Neural progenitor cell (in vitro differentiated cells): Measurements from ENCODE around the gene FAM227A. TPM values are rescaled to one million over a fixed set of nuclear protein-coding genes. Genes with fewer than 3 reads are reported as not detected.

Source experiments
- DNase-seq: peaks from one replicate; pipeline ENCODE4 v3.0.0-alpha.2; 2016; ENCODE audit warnings: low spot score
- H2AFZ ChIP-seq: fragments of 200-600 bp; sonication (generic); replicated peaks from 2 replicates; pipeline ENCODE4 v1.6.1; 2016; ENCODE audit warnings: antibody characterized with exemption
- H3F3A ChIP-seq: fragments of 200-600 bp; sonication (generic); 2 replicates; pipeline ENCODE4 v1.6.1; 2016; ENCODE audit warnings: antibody characterized with exemption, low read depth
- H3K27ac ChIP-seq: fragments of 200-600 bp; sonication (generic); 2 replicates; pipeline ENCODE4 v1.5.1; 2016; ENCODE audit warnings: mild to moderate bottlenecking
- H3K27me3 ChIP-seq: fragments of 200-600 bp; sonication (generic); 2 replicates; pipeline ENCODE4 v1.6.1; 2016; ENCODE audit warnings: mild to moderate bottlenecking, moderate library complexity
- H3K36me3 ChIP-seq: fragments of 200-600 bp; sonication (generic); 2 replicates; pipeline ENCODE4 v1.5.1; 2016
- H3K4me1 ChIP-seq: fragments of 200-600 bp; sonication (generic); 2 replicates; pipeline ENCODE4 v1.6.1; 2016; ENCODE audit warnings: mixed run types
- H3K4me2 ChIP-seq: fragments of 200-600 bp; sonication (generic); 2 replicates; pipeline ENCODE4 v1.6.1; 2016
- H3K4me3 ChIP-seq: fragments of 200-600 bp; sonication (generic); 2 replicates; pipeline ENCODE4 v1.5.1; 2016
- H3K79me2 ChIP-seq: fragments of 200-600 bp; sonication (generic); 2 replicates; pipeline ENCODE4 v1.6.1; 2016; ENCODE audit warnings: low read depth
- H3K9ac ChIP-seq: fragments of 200-600 bp; sonication (generic); 2 replicates; pipeline ENCODE4 v1.6.1; 2016
- H3K9me3 ChIP-seq: fragments of 200-600 bp; sonication (generic); 2 replicates; pipeline ENCODE4 v1.5.1; 2016; ENCODE audit warnings: low read depth
- H4K20me1 ChIP-seq: fragments of 200-600 bp; sonication (generic); 2 replicates; pipeline ENCODE4 v1.6.1; 2016; ENCODE audit warnings: low read depth
- H3K27ac Mint-ChIP-seq: 3 replicates; pipeline ENCODE4 v1.8.0; 2021; ENCODE audit warnings: mixed read lengths
- H3K27me3 Mint-ChIP-seq: 2 replicates; pipeline ENCODE4 v1.8.0; 2022; ENCODE audit warnings: low read depth, mild to moderate bottlenecking, inconsistent platforms, moderate library complexity, mixed read lengths; ENCODE audit not compliant: insufficient read depth
- H3K36me3 Mint-ChIP-seq: 3 replicates; pipeline ENCODE4 v1.8.0; 2021; ENCODE audit warnings: mixed read lengths
- H3K4me1 Mint-ChIP-seq: 3 replicates; pipeline ENCODE4 v1.8.0; 2021; ENCODE audit warnings: mixed read lengths
- H3K4me3 Mint-ChIP-seq: 3 replicates; pipeline ENCODE4 v1.8.0; 2021; ENCODE audit warnings: mild to moderate bottlenecking, moderate library complexity, mixed read lengths
- H3K9me3 Mint-ChIP-seq: 3 replicates; pipeline ENCODE4 v1.8.0; 2020; ENCODE audit warnings: mixed read lengths
- CTCF ChIP-seq: fragments of 200-600 bp; sonication (generic); IDR thresholded peaks from 2 replicates; pipeline ENCODE4 v1.5.1; 2017; ENCODE audit warnings: antibody characterized with exemption, mild to moderate bottlenecking
- EZH2 ChIP-seq: fragments of 200-600 bp; sonication (generic); IDR thresholded peaks from 2 replicates; pipeline ENCODE4 v1.6.1; 2017; ENCODE audit warnings: antibody characterized with exemption, mild to moderate bottlenecking, moderate library complexity
- EZH2phosphoT487 ChIP-seq: fragments of 200-600 bp; sonication (generic); IDR thresholded peaks from 2 replicates; pipeline ENCODE4 v1.6.1; 2017; ENCODE audit warnings: antibody characterized with exemption
- total RNA-seq: library from RNA; depleted of rRNA; stranded (reverse); fragments of >200 nt; gene quantifications from 2 replicates; pipeline ENCODE4 v1.2.3, GENCODE V29; 2015; ENCODE audit warnings: low replicate concordance

FAM227A gene
- total RNA-seq, 1 donor from 2014 or later = 32.7 TPM

- Histone ChIP-seq H3K27ac (no peak overlapping the region), H2AFZ (no peak overlapping the region), H3K9me3 (no peaks in the 10 kb centered on the region), H3K36me3 (no peaks in the 10 kb centered on the region), H3F3A (no peaks in the 10 kb centered on the region), H3K79me2 (no peaks in the 10 kb centered on the region), H3K27me3 (no peaks in the 10 kb centered on the region), H3K4me1 (no peaks in the 10 kb centered on the region), H3K4me2 (no peak overlapping the region), H3K9ac (no peak overlapping the region), H4K20me1 (no peaks in the 10 kb centered on the region), H3K4me3 (no peak overlapping the region)
- Mint-ChIP-seq H3K27me3 (no peaks in the 10 kb centered on the region), H3K4me3 (no peak overlapping the region), H3K36me3 (peaks cover 35% of the 10 kb centered on the region), H3K27ac (no peak overlapping the region), H3K9me3 (no peaks in the 10 kb centered on the region), H3K4me1 (no peaks in the 10 kb centered on the region)
- TF ChIP-seq EZH2phosphoT487 = no peak
- TF ChIP-seq CTCF = no peak
- no peak for DNase-seq
Measured at GRCh38 chr22:38632528-38632927, 23.7 kb downstream of the FAM227A start.

GRCh38 chr22:38631724-38632123 is 24.5 kb downstream of the FAM227A start:
- TF ChIP-seq CTCF (no peak), EZH2phosphoT487 (no peak), EZH2 (no peak)
- no peaks in the 10 kb centered on the region for H3K9me3 Mint-ChIP-seq

GRCh38 chr22:38629108-38629507 is 27.1 kb downstream of the FAM227A start:
- H4K20me1 ChIP-seq = no peaks in the 10 kb centered on the region
- no peaks in the 10 kb centered on the region for H3F3A ChIP-seq
- DNase-seq = no peak
- H3K27ac ChIP-seq = no peak overlapping the region
- H3K4me2 ChIP-seq = no peak overlapping the region
- no peaks in the 10 kb centered on the region for H3K4me1 ChIP-seq
- no peaks in the 10 kb centered on the region for H3K79me2 ChIP-seq
- H3K36me3 ChIP-seq = no peaks in the 10 kb centered on the region
- H3K4me3 ChIP-seq = no peak overlapping the region
- H3K9ac ChIP-seq = no peak overlapping the region
- H2AFZ ChIP-seq = no peak overlapping the region
- Mint-ChIP-seq H3K27ac (no peak overlapping the region), H3K9me3 (no peaks in the 10 kb centered on the region), H3K4me3 (no peak overlapping the region), H3K27me3 (no peaks in the 10 kb centered on the region), H3K36me3 (peaks cover 34% of the 10 kb centered on the region), H3K4me1 (peaks cover 4% of the 10 kb centered on the region)
- no peak for TF ChIP-seq EZH2phosphoT487
- TF ChIP-seq CTCF = no peak
- TF ChIP-seq EZH2 = no peak
- no peaks in the 10 kb centered on the region for H3K27me3 ChIP-seq
- no peaks in the 10 kb centered on the region for H3K9me3 ChIP-seq

More at GRCh38 chr22:38631724-38632123, 24.5 kb downstream of the FAM227A start:
- no peak overlapping the region for H2AFZ ChIP-seq
- no peak overlapping the region for H3K9ac ChIP-seq
- H3K4me1 ChIP-seq = no peaks in the 10 kb centered on the region
- Mint-ChIP-seq H3K4me3 (no peak overlapping the region), H3K27me3 (no peaks in the 10 kb centered on the region), H3K36me3 (peaks cover 34% of the 10 kb centered on the region), H3K4me1 (no peaks in the 10 kb centered on the region), H3K27ac (peak overlapping the region; percentile 72)
- no peaks in the 10 kb centered on the region for H3K9me3 ChIP-seq
- no peak overlapping the region for H3K27ac ChIP-seq
- no peaks in the 10 kb centered on the region for H3K36me3 ChIP-seq
- H4K20me1 ChIP-seq = no peaks in the 10 kb centered on the region
- no peak for DNase-seq
- H3K27me3 ChIP-seq = no peaks in the 10 kb centered on the region
- H3F3A ChIP-seq = no peaks in the 10 kb centered on the region
- H3K4me2 ChIP-seq = no peak overlapping the region
- no peak overlapping the region for H3K4me3 ChIP-seq
- no peaks in the 10 kb centered on the region for H3K79me2 ChIP-seq
